Glutamatergic neuron (in vitro differentiated cells): Measurements from ENCODE around the gene MICU2. TPM values are rescaled to one million over a fixed set of nuclear protein-coding genes. Genes with fewer than 3 reads are reported as not detected.
"Not testable (repeated sequence)": the region's sequence is repeated elsewhere in the genome, so short reads cannot be mapped to it uniquely, and the experiment has no call there.

ENCODE experiments used
- DNase-seq: peaks from one replicate; pipeline ENCODE4 v3.0.0; 2022
- H3K27ac Mint-ChIP-seq: one replicate; pipeline ENCODE4 v1.8.0; 2020; ENCODE audit warnings: mild to moderate bottlenecking, mixed read lengths, inconsistent platforms; ENCODE audit not compliant: unreplicated experiment
- H3K27me3 Mint-ChIP-seq: one replicate; pipeline ENCODE4 v1.8.0; 2020; ENCODE audit warnings: mild to moderate bottlenecking, moderate library complexity, mixed read lengths, inconsistent platforms; ENCODE audit not compliant: unreplicated experiment
- H3K36me3 Mint-ChIP-seq: one replicate; pipeline ENCODE4 v1.8.0; 2020; ENCODE audit warnings: mild to moderate bottlenecking, mixed read lengths, inconsistent platforms; ENCODE audit not compliant: unreplicated experiment
- H3K4me1 Mint-ChIP-seq: one replicate; pipeline ENCODE4 v1.8.0; 2020; ENCODE audit warnings: mild to moderate bottlenecking, low read depth, mixed read lengths, inconsistent platforms; ENCODE audit not compliant: unreplicated experiment
- H3K4me3 Mint-ChIP-seq: one replicate; pipeline ENCODE4 v1.8.0; 2020; ENCODE audit warnings: mild to moderate bottlenecking, mixed read lengths, inconsistent platforms; ENCODE audit not compliant: unreplicated experiment
- H3K9me3 Mint-ChIP-seq: one replicate; pipeline ENCODE4 v1.8.0; 2020; ENCODE audit warnings: mild to moderate bottlenecking, moderate library complexity, mixed read lengths, inconsistent platforms; ENCODE audit not compliant: unreplicated experiment
- total RNA-seq: library from RNA; stranded (reverse); fragmentation: NEBNext Ultra II Directional; extraction: Animal tissue kit (Norgen Biotek cat#: 25700); gene quantifications from one replicate; pipeline ENCODE4 v1.2.1, GENCODE V29; 2021; ENCODE audit not compliant: unreplicated experiment
- TF ChIP-seq, protein P1 (sequence below): fragments of 200-600 bp; sonication (generic); IDR thresholded peaks from one replicate; pipeline ENCODE4 v1.5.0; 2021; ENCODE audit not compliant: partially characterized antibody, unreplicated experiment

MICU2 gene
- total RNA-seq, 1 donor from 2014 or later = 37.2 TPM

DNA sequence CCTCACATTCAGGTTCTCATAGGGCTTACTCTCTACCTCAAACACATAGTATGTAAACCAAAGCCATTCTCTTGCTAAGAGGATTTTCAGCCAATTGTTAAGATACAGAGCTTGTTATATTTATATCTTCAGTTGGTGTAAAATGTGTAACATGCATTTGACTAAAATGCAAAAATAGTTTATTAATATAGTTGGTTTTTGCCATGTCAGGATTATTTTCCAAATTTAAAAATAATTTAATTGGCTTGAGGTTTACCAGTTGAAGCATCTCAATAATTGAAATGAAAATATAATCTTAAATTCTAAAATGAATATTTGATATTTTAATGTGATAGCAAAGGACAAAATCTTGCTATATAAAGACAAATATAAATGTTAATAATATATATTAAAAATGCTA, 7.2 kb downstream of the MICU2 start:
- Mint-ChIP-seq H3K4me3 (no peak overlapping the region), H3K27ac (no peak overlapping the region)

DNA sequence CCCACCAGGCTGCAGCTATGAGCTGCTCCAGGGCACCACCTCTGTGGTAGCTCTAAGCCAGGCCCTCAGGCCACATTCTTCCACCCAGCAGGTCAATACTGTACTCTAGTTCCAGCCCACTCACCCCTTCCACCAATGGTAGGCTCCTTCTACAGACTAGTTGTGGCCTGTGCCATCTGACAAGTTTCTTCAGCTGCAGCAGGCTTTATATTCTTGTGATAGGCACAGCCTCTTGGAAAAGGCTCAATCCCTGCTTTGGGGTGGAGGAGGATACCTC, 8.5 kb downstream of the MICU2 start:
- TF ChIP-seq, protein P1, sequence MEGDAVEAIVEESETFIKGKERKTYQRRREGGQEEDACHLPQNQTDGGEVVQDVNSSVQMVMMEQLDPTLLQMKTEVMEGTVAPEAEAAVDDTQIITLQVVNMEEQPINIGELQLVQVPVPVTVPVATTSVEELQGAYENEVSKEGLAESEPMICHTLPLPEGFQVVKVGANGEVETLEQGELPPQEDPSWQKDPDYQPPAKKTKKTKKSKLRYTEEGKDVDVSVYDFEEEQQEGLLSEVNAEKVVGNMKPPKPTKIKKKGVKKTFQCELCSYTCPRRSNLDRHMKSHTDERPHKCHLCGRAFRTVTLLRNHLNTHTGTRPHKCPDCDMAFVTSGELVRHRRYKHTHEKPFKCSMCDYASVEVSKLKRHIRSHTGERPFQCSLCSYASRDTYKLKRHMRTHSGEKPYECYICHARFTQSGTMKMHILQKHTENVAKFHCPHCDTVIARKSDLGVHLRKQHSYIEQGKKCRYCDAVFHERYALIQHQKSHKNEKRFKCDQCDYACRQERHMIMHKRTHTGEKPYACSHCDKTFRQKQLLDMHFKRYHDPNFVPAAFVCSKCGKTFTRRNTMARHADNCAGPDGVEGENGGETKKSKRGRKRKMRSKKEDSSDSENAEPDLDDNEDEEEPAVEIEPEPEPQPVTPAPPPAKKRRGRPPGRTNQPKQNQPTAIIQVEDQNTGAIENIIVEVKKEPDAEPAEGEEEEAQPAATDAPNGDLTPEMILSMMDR = no peak
- peaks cover 21% of the 10 kb centered on the region for H3K36me3 Mint-ChIP-seq
- H3K27me3 Mint-ChIP-seq = peaks cover 3% of the 10 kb centered on the region
- no peaks in the 10 kb centered on the region for H3K4me1 Mint-ChIP-seq
- no peak for DNase-seq
- H3K4me3 Mint-ChIP-seq = no peak overlapping the region
- no peak overlapping the region for H3K27ac Mint-ChIP-seq
- peaks cover 15% of the 10 kb centered on the region for H3K9me3 Mint-ChIP-seq

More for the DNA sequence above, 7.2 kb downstream of the MICU2 start:
- H3K27me3 Mint-ChIP-seq = peaks cover 3% of the 10 kb centered on the region
- H3K4me1 Mint-ChIP-seq = no peaks in the 10 kb centered on the region
- DNase-seq = no peak
- TF ChIP-seq, protein P1 = no peak
- peaks cover 21% of the 10 kb centered on the region for H3K36me3 Mint-ChIP-seq
- peaks cover 12% of the 10 kb centered on the region for H3K9me3 Mint-ChIP-seq

DNA sequence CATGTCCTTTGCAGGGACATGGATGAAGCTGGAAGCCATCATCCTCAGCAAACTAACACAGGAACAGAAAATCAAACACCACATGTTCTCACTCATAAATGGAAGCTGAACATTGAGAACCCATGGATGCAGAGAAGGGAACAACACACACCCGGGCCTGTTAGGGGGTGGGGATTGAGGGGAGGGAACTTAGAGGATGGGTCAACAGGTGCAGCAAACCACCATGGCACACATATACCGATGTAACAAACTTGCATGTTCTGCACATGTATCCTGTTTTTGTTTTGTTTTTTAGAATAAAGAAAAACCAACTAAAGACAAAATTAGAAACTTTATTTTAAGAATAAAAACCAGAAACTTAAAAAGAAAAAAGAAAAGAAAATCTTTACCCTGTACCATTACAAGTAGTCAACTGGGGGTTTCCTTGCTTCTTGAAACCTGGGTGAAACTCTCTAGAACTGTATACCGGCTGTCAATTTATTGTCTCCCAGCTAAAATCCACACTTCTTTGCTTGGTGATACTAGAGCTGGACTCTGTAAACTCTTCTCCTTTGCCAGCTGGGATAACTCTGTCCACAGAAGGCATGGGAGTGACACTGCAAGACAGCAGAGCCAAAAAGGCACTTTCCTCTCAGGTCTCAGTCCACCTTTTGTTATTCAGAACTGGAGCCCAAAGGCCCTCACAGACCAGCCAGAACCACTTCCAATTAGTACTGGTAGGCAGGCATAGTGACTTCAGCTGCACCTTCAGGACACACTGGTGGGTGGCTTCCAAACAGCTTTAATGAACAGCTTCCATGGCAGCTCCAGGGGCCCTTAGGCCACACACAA, 9.0 kb downstream of the MICU2 start:
- H3K4me3 Mint-ChIP-seq = no peak overlapping the region
- H3K9me3 Mint-ChIP-seq = peaks cover 15% of the 10 kb centered on the region
- H3K4me1 Mint-ChIP-seq = no peaks in the 10 kb centered on the region
- TF ChIP-seq, protein P1 = no peak
- peaks cover 21% of the 10 kb centered on the region for H3K36me3 Mint-ChIP-seq
- H3K27ac Mint-ChIP-seq = no peak overlapping the region
- H3K27me3 Mint-ChIP-seq = peaks cover 3% of the 10 kb centered on the region
- no peak for DNase-seq

DNA sequence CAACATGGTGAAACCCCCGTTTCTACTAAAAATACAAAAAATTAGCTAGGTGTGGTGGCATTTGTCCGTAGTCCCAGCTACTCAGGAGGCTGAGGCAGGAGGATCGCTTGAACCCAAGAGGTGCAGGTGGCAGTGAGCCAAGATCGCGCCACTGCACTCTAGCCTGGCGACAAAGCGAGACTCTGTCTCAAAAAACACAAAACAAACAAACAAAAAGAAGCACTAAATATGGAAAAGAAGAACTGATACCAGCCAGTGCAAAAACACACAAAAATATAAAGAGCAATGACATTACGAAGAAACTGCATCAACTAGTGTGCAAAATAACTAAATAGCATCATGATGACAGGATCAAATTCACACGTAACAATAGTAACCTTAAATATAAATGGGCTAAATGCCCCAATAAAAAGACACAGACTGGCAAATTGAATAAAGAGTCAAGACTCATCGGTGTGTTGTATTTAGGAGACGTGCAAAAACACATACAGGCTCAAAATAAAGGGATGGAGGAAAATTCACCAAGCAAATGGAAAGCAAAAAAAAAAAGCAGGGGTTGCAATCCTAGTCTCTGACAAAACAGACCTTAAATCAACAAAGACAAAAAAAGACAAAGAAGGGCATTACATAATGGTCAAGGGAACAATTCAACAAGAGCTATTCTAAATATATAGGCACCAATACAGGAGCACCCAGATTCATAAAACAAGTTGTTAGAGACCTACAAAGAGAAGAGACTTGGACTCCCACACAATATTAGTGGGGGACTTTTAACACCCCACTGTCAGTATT, 13.1 kb downstream of the MICU2 start:
- H3K4me3 Mint-ChIP-seq, DNase-seq, H3K27ac Mint-ChIP-seq, H3K4me1 Mint-ChIP-seq, H3K27me3 Mint-ChIP-seq: not testable (repeated sequence)
- peaks cover 15% of the 10 kb centered on the region for H3K9me3 Mint-ChIP-seq
- peaks cover 21% of the 10 kb centered on the region for H3K36me3 Mint-ChIP-seq

DNA sequence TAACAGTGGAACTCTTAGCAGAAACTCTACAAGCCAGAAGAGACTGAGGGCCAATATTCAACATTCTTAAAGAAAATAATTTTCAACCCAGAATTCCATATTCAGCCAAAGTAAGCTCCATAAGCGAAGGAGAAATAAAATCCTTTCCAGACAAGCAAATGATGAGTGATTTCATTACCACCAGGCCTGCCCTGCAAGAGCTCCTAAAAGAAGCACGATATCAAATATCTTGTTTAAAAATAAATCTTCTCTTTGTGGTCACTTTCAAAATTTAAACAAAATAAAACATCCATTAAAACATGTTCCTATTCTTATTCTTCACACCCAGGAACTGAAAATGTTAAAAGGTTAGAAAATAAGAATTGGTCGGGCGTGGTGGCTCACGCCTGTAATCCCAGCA, 13.7 kb downstream of the MICU2 start:
- no peak for DNase-seq
- Mint-ChIP-seq H3K9me3 (peaks cover 15% of the 10 kb centered on the region), H3K4me1 (peaks cover 3% of the 10 kb centered on the region), H3K27ac (no peak overlapping the region), H3K27me3 (peaks cover 2% of the 10 kb centered on the region), H3K4me3 (no peak overlapping the region), H3K36me3 (peaks cover 21% of the 10 kb centered on the region)
- TF ChIP-seq, protein P1 = no peak

DNA sequence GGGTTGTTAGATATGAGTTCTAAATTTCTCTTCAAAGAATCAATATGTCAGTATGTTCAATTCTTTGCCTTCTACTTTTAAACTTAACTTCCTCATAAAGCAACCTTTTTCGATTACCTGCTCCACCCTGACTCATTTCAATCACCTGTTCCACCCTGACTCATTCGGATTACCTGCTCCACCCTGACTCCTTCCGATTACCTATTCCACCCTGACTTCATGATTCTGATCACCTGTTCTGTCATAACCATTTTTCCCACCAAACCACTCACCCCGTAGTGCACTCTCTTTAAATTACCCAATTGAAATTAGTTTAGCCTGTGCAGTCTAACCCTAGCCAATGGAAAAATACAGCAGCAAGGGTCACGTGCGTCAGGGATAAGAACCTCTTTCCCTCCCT, 14.5 kb downstream of the MICU2 start:
- not testable (repeated sequence) for H3K27me3 Mint-ChIP-seq, H3K4me3 Mint-ChIP-seq, H3K27ac Mint-ChIP-seq, DNase-seq, H3K4me1 Mint-ChIP-seq
- Mint-ChIP-seq H3K36me3 (peaks cover 21% of the 10 kb centered on the region), H3K9me3 (peaks cover 15% of the 10 kb centered on the region)

DNA sequence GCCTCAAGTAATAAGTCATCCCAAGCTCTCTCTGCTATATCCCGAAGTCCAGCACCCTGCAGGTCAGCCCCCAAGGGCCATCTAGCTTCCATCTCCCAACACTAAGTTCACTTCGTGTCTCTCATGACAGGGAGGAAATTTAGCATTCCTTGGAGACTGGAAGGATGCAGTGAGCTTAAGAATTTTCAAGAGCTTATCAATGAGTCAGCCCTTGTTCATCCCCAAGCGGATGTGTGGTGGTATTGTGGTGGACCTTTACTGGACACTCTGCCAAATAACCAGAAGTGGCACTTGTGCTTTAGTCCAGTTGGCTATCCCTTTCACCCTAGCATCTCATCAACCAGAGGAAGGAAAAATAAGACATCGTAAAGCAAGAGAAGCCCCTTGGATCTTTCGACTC, 15.6 kb downstream of the MICU2 start:
- not testable (repeated sequence) for H3K27me3 Mint-ChIP-seq, H3K4me1 Mint-ChIP-seq, H3K27ac Mint-ChIP-seq, DNase-seq, H3K4me3 Mint-ChIP-seq
- peaks cover 14% of the 10 kb centered on the region for H3K9me3 Mint-ChIP-seq
- H3K36me3 Mint-ChIP-seq = peaks cover 16% of the 10 kb centered on the region
